ENCODE data around the gene MTURN. TPM values are rescaled to one million over a fixed set of nuclear protein-coding genes. Genes with fewer than 3 reads are reported as not detected.
"Not testable (repeated sequence)": the region's sequence is repeated elsewhere in the genome, so short reads cannot be mapped to it uniquely, and the experiment has no call there.

The MTURN gene
- total RNA-seq, 2 donors from 2014 or later: 19.8 to 34.5 TPM

DNA sequence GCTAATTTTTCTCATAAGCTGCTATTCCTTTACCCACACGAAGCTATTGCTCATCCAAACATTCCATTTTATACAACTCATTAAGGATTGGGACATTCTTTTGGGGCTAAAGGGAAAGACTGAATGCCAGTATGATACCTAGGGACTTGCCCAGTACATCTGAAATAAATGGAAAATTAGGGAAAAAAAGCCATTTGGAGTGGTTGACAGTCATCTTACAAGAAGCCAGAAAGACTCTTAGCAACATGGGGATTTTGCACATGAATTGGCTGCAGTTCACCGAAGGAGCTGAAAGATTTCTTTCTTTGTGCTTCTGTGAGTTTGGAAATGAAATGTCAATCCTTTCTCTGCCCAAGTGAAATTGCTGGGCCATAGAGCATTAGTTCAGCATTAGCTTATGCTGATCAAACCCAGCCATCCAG is 43.3 kb upstream of the MTURN start:
- DNase-seq (no peak), ATAC-seq (no peak)
- Histone ChIP-seq H3K27me3 (no peaks in the 10 kb centered on the region), H3K4me3 (no peak overlapping the region), H3K36me3 (replicated peaks in 1 of 2; ENCODE audit: insufficient read depth in 1 of 2, low read depth in 2 of 2) (no peaks in the 10 kb centered on the region), H3K4me1 (no peaks in the 10 kb centered on the region), H3K27ac (no peak overlapping the region), H3K9me3 (no peaks in the 10 kb centered on the region)
- TF ChIP-seq, protein P1, sequence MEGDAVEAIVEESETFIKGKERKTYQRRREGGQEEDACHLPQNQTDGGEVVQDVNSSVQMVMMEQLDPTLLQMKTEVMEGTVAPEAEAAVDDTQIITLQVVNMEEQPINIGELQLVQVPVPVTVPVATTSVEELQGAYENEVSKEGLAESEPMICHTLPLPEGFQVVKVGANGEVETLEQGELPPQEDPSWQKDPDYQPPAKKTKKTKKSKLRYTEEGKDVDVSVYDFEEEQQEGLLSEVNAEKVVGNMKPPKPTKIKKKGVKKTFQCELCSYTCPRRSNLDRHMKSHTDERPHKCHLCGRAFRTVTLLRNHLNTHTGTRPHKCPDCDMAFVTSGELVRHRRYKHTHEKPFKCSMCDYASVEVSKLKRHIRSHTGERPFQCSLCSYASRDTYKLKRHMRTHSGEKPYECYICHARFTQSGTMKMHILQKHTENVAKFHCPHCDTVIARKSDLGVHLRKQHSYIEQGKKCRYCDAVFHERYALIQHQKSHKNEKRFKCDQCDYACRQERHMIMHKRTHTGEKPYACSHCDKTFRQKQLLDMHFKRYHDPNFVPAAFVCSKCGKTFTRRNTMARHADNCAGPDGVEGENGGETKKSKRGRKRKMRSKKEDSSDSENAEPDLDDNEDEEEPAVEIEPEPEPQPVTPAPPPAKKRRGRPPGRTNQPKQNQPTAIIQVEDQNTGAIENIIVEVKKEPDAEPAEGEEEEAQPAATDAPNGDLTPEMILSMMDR (IDR thresholded peaks at IDR 0.05): no peak
- no peak for TF ChIP-seq POLR2A (IDR thresholded peaks at IDR 0.05)
- 71 to 96% methylated on average over 2 of the region's 2 CpGs for WGBS, 2 donors
- intact Hi-C loops (cut with DNase I): no loop called here

DNA sequence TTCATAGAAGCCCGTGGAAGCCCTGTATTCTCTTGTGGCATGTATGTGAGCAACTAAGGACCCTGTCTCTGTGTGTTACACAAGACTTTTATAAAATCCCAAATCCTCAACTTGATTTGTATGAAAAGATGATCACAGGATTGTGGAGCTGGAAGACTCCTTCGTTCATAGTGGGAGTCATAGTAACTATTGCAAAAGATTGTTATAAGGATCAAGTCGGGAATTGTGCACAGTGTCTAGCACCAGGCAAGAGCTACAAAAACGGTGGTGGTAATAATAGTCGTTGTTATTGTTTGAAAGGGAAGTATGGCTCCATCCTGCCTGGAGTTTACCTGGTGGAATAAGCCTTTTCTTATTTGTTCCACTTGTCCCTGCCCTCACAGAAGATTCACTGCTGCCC is 42.8 kb upstream of the MTURN start:
- H3K27me3 ChIP-seq: no peaks in the 10 kb centered on the region
- H3K4me1 ChIP-seq: no peaks in the 10 kb centered on the region
- 78 to 81% methylated on average over 5 of the region's 5 CpGs for WGBS, 2 donors
- no peaks in the 10 kb centered on the region for H3K36me3 ChIP-seq (replicated peaks in 1 of 2; ENCODE audit: insufficient read depth in 1 of 2, low read depth in 2 of 2)
- intact Hi-C loops (cut with DNase I): no loop called here
- no peak overlapping the region for H3K4me3 ChIP-seq
- H3K9me3 ChIP-seq: no peaks in the 10 kb centered on the region
- TF ChIP-seq POLR2A (IDR thresholded peaks at IDR 0.05): no peak
- TF ChIP-seq, protein P1 (IDR thresholded peaks at IDR 0.05): no peak
- DNase-seq: no peak
- ATAC-seq: no peak
- no peak overlapping the region for H3K27ac ChIP-seq

DNA sequence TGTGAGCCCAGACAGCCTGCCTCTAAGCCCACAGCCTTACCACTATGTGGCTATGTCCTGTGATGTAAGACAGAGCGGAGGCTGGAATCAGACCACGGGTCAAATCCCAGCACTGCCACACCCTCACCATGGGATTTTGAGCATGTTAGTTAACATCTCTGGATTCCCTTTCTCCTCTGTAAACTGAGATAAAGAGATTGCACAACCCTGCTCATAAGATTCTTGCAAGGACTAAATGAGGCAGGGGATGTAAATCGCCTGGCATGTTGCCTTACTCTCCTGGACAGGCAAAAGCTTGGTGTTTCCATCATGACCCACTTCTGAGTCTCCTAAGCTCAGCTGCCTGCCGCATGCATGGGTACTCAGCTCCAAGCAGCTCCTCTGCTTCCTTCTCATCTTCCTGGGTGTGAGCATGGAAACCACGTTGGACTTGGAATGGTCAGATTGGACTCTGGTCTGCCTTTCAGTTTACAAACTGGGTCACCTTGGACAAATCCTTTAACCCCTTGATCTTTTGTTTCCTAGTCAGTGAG is 41.3 kb upstream of the MTURN start:
- no peaks in the 10 kb centered on the region for H3K9me3 ChIP-seq
- no peaks in the 10 kb centered on the region for H3K27me3 ChIP-seq
- H3K4me3 ChIP-seq: no peak overlapping the region
- no peaks in the 10 kb centered on the region for H3K36me3 ChIP-seq (replicated peaks in 1 of 2; ENCODE audit: insufficient read depth in 1 of 2, low read depth in 2 of 2)
- 71 to 77% methylated on average over 5 of the region's 5 CpGs for WGBS, 2 donors
- intact Hi-C loops (cut with DNase I): no loop called here
- DNase-seq (no peak), ATAC-seq (no peak)
- H3K27ac ChIP-seq: no peak overlapping the region
- TF ChIP-seq POLR2A (IDR thresholded peaks at IDR 0.05): no peak
- TF ChIP-seq, protein P1 (IDR thresholded peaks at IDR 0.05): no peak
- no peaks in the 10 kb centered on the region for H3K4me1 ChIP-seq

DNA sequence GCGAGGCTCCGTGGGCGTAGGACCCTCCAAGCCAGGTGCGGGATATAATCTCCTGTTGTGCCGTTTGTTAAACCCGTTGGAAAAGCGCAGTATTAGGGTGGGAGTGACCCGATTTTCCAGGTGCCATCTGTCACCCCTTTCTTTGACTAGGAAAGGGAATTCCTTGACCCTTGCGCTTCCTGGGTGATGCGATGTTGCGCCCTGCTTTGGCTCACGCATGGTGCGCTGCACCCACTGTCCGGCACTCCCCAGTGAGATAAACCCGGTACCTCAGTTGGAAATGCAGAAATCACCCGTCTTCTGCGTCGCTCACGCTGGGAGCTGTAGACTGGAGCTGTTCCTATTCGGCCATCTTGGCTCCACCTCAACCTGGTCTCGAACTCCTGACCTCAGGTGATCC is 36.2 kb upstream of the MTURN start:
- DNase-seq; H3K27me3 ChIP-seq; H3K4me1 ChIP-seq; H3K9me3 ChIP-seq; intact Hi-C loops (cut with DNase I); H3K4me3 ChIP-seq; ATAC-seq; H3K27ac ChIP-seq; H3K36me3 ChIP-seq (replicated peaks in 1 of 2; ENCODE audit: insufficient read depth in 1 of 2, low read depth in 2 of 2): not testable (repeated sequence)
- 94 to 95% methylated on average over 21 of the region's 21 CpGs for WGBS, 2 donors

DNA sequence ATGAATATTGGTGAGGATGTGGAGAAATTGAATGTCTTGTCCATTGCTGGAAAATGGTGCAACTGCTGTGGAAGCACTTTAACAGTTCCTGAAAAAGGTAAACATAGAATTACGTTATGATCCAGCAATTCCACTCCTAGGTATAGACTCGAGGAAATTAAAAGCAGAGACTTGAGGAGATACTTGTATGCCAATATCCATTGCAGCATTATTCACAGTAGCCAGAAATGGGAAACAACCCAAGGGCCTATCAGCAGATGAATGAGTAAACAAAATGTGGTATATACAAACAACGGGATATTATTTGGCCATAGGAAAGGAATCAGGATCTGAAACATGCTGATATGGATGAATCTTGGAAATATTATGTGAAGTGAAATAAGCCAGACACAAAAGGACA is 32.5 kb upstream of the MTURN start:
- no peak for ATAC-seq

More for the DNA sequence above, 32.5 kb upstream of the MTURN start:
- Histone ChIP-seq H3K4me3 (no peak overlapping the region), H3K9me3 (no peaks in the 10 kb centered on the region), H3K36me3 (replicated peaks in 1 of 2; ENCODE audit: insufficient read depth in 1 of 2, low read depth in 2 of 2) (no peaks in the 10 kb centered on the region), H3K27ac (no peak overlapping the region), H3K27me3 (no peaks in the 10 kb centered on the region), H3K4me1 (no peaks in the 10 kb centered on the region)
- intact Hi-C loops (cut with DNase I): no loop called here
- DNase-seq: no peak
- TF ChIP-seq, protein P1 (IDR thresholded peaks at IDR 0.05): no peak
- TF ChIP-seq POLR2A (IDR thresholded peaks at IDR 0.05): no peak
- WGBS, 2 donors: 68 to 72% methylated on average over 3 of the region's 3 CpGs
